ENCODE measurements around the gene PIGB.
"Not testable (repeated sequence)": the region's sequence is repeated elsewhere in the genome, so short reads cannot be mapped to it uniquely, and the experiment has no call there.

PIGB gene

DNA sequence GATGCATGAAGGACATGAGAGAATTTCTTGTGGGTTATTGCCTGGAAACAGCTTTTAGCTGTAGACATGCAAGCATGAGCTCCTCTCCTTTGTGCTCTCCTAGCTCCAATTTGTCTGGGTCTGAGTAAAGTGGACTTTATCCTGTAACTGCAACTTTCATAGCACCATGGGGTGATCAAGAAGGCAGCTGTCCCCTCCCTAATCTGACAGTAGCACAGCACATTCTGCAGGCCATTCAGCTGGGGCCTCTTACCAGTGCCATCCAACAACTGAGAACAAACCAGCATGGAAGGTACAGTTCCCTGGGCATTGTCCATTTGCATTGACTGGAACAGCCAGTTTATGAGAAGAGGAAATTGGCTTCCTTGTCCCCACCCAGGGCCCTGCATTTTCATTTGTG, 21.7 kb upstream of the PIGB start:
- no peak for DNase-seq (ENCODE audit: low read depth, low spot score)

- DNase-seq (ENCODE audit: low read depth, low spot score) = not testable (repeated sequence)
Measured at GRCh38 chr15:55302801-55303200, 16.2 kb upstream of the PIGB start.

DNA sequence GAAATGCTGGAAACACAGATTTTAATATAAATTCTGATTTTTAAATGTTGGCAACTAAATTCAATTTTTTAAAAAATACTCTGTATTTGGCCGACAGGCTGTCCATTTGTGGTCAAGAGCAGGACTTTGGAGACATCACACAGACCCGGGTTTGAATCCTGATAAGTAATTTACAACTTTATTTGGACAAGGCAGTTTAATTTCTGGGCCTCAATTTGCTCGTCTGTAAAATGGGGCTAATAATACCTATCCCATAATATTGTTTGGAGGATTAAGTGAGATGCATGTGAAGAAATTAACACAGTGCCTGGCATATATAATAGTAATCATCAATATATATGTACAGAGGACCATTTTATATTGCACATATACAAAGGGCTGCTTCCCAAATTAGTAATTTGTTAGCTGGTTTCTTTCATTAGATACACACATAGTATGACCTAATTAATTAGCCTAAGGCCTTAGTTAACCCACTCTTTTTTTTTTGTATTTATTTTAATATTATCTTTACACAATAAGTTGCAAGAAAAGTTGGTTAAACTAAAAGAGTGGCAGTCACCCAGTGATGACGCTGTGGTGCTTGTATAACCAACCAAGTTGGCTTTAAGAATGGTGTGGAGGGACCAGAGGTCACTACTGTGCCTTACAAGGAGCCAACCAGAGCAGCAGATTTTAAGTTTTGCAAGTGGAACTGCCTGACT, 665 bp downstream of the PIGB start:
- no peak for DNase-seq (ENCODE audit: low read depth, low spot score)

- DNase-seq (ENCODE audit: low read depth, low spot score) = no peak
Measured at GRCh38 chr15:55320238-55320550, 1.2 kb downstream of the PIGB start.

- DNase-seq (ENCODE audit: low read depth, low spot score) = no peak
Measured at GRCh38 chr15:55320963-55321362, 1.9 kb downstream of the PIGB start.

GRCh38 chr15:55322467-55322866, 3.4 kb downstream of the PIGB start:
- DNase-seq (ENCODE audit: low read depth, low spot score) = no peak

GRCh38 chr15:55327387-55327786, 8.4 kb downstream of the PIGB start:
- DNase-seq (ENCODE audit: low read depth, low spot score) = no peak

DNA sequence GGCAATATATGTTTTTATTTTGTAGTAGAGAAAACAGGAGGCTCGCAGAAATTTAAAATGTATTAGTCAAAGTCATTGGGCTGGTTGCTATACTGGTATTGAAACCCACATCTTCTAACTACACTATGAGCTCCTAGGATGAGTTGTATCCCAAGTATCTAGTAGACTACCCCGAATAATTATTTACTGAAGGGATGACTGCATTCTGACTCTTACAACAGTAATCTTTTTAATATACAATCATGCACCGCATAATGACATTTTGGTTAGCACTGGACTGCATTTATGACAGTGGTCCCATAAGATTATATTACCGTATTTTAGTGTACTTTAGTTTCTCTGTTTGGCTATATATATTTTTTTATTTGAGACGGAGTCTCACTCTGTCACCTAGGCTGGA, 15.3 kb downstream of the PIGB start:
- no peak for DNase-seq (ENCODE audit: low read depth, low spot score)

GRCh38 chr15:55334997-55335396, 16.0 kb downstream of the PIGB start:
- no peak for DNase-seq (ENCODE audit: low read depth, low spot score)

DNA sequence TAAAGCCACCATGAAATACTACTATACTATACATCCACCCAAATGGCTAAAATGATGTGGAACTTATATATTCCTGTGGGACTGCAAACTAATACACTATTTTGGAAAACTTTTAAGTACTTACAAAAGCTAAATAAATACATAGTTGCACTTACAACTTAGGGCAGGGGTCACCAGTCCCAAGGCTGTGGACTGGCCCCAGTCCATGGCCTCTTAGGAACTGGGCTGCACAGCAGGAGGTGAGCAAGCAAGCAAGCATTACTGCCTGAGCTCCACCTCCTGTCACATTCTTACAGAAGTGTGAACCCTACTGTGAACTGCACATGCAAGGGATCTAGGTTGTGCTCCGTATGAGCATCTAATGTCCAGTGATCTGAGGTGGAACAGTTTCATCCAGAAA, 18.1 kb downstream of the PIGB start:
- DNase-seq (ENCODE audit: low read depth, low spot score) = no peak

GRCh38 chr15:55343168-55343567, 24.1 kb downstream of the PIGB start:
- DNase-seq (ENCODE audit: low read depth, low spot score) = no peak

DNA sequence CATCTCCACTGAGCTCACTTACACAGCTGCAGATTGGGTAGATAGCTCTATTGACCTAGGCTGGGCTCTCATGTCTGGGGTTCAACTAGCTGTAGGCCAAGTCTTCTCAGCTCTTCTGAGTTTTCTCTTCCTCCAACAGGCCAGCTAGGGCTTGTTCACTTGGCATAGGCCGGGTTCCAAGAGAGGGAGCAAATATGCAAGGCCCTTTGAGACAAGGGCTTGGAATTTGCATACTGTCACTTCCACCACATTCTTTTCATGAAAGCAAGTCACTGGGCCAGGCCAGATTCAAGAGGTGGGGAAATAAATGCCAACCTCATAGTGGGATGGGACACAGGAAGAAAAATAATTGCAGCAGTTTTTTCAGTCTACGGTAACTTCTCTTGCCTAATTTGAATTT, 25.2 kb downstream of the PIGB start:
- peak; percentile 42 for DNase-seq (ENCODE audit: low read depth, low spot score)

- no peak for DNase-seq (ENCODE audit: low read depth, low spot score)
Measured at GRCh38 chr15:55348281-55348778, 29.3 kb downstream of the PIGB start.

DNA sequence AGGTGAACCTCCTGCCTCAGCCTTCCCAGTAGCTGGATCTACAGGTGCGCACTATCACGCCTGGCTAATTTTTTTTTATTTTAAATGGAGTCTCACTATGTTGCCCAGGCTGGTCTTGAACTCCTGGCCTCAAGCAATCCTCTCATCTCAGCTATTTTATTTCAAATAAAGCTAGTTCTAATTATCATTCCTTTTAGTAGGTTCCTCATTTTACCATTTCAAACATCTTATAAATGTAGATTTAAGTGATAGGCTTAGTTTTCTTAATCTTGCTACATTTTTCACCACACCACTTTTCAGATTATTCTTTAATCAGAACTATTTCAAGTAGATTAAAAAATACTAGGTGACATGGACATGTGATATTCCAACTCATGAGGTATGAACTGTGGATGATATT, 30.3 kb downstream of the PIGB start:
- no peak for DNase-seq (ENCODE audit: low read depth, low spot score)

DNA sequence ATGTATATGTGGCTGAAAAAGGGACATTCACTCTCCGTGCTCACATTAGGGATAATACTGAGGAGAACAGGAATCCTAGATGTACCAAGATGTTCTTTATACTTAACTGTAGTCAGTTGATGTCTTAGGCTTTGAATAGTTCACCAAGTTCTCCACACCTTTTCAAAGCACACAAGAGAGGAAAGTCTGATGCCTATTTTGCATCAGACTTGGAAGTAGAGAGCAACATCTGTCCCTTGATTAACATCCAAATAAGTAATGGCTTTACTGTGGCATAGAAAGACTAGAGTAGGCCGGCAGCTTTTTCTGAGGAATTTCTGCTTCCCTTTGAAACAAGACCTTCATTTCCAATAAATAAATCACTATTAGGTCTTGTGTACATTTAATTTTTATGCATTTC, 34.0 kb downstream of the PIGB start:
- no peak for DNase-seq (ENCODE audit: low read depth, low spot score)

DNA sequence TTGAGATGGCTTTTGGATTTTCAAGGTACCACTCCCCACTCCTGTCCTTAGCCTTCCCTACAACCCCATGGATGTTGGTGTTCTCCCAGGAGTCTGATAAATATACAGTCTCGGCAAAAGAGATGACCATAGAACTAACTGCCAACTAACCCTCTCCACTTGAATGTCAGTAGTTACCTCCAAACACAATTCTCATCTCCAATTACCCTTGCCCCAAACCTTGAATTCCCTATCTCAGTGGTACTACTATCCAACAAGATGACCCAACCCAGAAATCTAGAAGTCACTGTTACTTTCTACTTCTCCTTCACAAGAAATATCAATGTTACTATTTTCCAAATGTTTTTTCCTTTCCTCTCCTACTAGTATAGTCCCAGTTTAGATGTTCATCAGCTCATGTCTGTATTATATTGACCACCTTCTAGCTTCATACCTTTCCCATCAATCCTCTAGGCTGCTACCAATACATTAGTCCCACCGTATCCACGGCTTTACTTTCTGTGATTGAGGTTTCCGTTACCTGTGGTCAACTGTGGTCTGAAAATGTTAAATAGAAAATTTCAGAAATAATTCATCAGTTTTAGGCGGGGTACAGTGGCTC, 38.1 kb downstream of the PIGB start:
- no peak for DNase-seq (ENCODE audit: low read depth, low spot score)

- DNase-seq (ENCODE audit: low read depth, low spot score) = no peak
Measured at GRCh38 chr15:55357774-55358173, 38.8 kb downstream of the PIGB start.

DNA sequence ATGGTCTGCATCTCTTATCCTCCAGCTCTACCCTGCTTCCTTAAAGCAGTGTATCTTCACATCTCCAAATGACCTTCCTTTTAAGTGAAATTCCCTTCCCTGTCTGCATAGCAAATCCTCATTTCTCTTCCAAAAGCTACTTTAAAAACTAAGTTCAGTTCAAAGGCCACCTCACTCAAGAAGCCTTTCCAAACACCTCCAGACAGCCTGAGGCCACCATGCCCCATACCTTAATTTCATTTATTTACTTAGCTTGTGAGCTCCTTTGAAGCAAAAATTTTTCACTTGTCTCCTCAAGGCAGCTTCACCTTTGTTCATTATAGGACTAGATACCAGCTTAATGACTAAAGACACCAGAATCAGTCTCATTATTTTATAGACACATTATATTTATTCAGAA, 39.4 kb downstream of the PIGB start:
- no peak for DNase-seq (ENCODE audit: low read depth, low spot score)

- no peak for DNase-seq (ENCODE audit: low read depth, low spot score)
Measured at GRCh38 chr15:55360256-55360655, 41.2 kb downstream of the PIGB start.

DNA sequence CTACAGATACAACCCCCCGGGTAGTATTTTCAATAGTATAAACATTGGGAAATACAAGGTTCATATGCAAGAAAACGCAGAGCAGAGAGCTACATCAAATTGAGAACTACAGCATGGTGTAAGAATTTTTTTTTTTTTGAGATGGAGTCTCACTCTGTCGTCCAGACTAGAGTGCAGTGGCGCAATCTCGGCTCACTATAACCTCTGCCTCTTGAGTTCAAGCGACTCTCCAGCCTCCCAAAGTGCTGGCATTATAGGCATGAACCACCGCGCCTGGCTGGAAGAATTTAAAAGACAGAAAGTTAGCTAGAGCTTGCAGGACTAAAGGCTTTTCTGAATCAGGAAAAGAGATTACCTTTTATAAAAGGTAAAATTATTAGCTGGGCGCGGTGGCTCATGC, 42.0 kb downstream of the PIGB start:
- DNase-seq (ENCODE audit: low read depth, low spot score) = no peak

DNA sequence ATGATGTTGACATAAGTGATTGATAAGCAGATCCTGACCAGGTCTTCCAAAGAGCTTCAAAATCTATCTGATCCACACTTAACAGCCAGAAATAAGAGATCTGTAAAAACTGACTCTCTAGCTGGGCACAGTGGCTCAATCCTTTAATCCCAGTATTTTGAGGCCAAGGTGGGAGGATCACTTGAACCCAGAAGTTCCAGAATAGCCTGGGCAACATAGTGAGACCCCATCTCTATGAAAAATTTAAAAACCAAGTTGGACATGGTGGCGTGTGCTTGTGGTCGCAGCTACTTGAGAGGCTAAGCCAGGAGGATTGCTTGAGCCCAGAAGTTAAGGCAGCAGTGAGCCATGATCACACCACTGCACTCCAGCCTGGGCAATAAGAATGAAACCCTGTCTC, 43.6 kb downstream of the PIGB start:
- no peak for DNase-seq (ENCODE audit: low read depth, low spot score)

GRCh38 chr15:55366981-55367380, 48.0 kb downstream of the PIGB start:
- no peak for DNase-seq (ENCODE audit: low read depth, low spot score)

DNA sequence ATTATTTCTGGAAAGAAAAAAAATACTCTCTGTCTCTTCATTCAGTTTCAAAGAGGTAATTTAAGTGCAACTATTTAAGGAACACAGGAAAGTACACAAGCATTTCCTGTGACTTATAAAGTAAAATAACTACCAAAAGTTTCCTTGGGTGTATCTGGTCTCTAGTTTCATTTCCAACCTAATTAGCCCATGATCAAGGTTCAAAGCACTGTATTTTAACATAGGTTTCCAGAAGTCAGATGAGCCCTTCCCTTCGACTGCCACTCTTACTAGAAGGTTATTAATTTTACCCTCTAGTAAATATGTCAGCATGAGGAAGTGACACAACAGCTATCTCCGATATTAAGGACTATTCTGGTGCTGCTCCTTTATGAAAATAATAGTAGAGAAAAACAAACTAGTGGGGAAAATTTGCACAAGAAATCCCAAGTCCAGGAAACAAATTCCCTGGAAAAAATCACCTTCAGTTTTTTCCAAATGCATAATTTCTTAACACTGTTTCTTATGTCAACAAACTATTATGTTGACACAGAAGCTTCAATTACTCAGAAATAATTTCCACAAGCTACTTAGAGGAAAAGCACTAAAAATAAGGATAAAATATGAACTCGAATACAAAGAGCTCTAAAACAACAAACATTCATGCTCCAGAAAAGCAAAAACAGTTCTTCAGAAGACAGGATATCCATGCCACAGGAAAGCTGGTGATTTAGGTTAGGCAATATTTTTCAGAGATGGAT, 53.8 kb downstream of the PIGB start:
- no peak for DNase-seq (ENCODE audit: low read depth, low spot score)
